ENCODE data around the gene ABR.

GRCh38 chr17:987931-988330 is 191.8 kb downstream of the ABR start:
- no peak for TF ChIP-seq EP300 (IDR thresholded peaks at IDR 0.05)
- no peak for TF ChIP-seq CTCF (IDR thresholded peaks at IDR 0.05)
